Hepatic stellate cell (primary cell): ENCODE measurements around the gene COL8A1.

Source experiments
- DNase-seq: peaks from one replicate; pipeline ENCODE4 v3.0.0; 2011; ENCODE audit warnings: low spot score

COL8A1 gene

GRCh38 chr3:99845331-99845730 is 206.9 kb downstream of the COL8A1 start:
- no peak for DNase-seq

- DNase-seq: no peak
Observed at GRCh38 chr3:99845999-99846398, 207.6 kb downstream of the COL8A1 start.

DNA sequence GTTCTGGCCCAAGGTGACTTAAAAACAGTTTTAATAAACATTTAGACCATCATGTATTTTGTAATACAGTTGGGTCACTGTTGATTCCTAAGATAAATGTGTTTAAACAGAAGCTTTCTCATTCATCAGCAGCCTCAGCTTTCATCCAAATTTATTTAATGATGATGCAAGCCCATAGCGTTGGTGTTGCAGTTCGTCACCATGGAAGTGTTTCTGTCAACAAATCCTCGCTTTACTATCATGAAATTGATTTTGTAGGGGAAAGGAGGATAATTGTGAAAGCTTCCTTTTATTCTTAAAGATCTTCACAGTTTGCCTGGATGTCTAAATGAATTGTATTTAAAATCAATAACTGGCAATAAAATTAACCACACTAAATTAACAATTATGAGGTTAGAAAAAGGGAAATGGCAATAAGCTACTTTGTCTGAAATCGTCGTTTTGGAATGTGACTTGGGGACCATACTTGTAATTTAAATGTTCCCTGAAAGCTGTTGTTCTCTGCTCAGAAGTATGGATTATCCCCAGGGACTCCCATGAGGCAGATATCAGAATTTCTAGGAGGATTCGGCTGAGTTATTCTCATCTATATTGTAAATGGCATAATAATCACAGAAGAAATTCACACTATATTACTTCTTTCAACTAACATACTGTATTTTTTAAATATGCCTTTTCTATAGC is 208.2 kb downstream of the COL8A1 start:
- DNase-seq: no peak

DNA sequence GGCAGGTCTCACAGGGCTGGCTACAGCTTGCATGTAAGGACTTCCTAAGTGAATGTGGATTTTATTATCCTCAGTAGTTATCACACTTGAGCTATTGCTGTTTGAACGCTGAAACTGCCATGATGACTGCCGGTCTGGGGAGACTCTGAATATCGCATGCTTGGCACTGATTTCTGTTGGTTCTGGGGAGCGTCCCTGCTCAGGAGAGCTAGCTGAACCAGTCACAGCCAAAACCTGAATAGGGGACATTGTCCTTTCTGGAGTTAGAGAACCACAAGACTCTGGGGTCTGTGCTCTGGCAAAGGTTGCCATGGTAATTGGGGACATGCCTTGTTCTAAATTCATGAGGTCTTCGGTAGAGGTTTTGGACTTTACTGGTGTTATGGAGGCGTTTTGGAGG is 210.0 kb downstream of the COL8A1 start:
- no peak for DNase-seq
